HG03108 (cell line): ENCODE data around the gene PDGFD.
A peak's percentile ranks its signal among the peaks of the same experiment; 100 is the strongest.

Experiments
- ATAC-seq: cut with Tn5 transposase; IDR thresholded peaks from one replicate; pipeline ENCODE4 v1.9.1; 2021; ENCODE audit warnings: moderate library complexity; ENCODE audit not compliant: unreplicated experiment

The PDGFD gene

DNA sequence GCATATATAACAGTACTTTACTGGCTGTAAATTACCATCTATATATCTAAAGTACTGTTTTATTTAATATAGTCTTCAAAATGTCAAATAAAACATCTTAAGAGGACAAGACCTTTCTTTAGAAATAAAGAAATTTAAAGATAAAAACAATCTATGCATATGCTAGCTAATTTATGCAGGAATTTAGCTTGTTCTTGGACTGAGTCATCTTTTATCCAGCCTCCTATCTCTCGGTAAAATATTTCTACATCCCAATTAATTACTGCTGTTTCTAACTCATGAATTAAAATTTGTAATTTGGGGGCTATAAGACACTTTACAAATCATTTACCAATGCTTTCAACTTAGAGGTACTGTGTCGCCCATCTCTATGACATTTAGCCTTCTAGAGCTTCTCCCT lies 200.3 kb downstream of the PDGFD start:
- no peak for ATAC-seq

DNA sequence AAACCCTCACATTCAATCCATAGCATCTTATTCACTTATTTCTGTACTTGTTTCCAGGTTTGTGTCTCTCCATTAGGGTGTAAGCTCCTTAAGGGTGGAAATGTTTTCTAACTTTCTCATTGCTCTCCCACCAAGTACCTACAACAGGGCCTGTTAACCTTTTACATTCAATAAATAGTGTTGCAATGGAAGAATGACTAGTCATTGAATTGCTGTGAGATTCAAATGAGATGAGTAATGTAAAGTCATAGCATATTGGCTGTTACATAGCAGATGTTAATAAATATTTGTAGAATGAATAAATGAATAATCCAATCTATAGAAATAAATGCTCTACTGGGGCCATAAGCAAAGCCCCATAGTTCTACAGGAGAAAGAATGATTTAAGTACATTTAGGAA lies 202.9 kb downstream of the PDGFD start:
- no peak for ATAC-seq

DNA sequence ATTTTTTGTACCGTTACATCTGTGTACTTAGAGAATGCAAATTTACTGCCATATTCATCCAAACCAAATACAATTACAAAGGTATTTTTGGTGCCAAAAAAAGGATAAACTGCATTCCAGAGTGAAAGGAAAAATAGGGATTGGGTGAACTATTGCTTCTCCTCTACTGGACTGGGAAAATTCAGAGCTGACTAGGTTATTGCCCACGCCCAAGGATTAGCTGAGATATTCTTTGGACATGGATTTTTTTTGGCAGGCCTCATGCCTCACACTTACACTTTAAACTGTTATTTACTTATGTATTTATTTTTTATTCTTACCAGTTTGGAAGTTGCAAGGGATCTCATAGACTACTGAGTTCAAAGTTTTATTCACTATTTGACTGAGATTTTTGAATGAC lies 203.8 kb downstream of the PDGFD start:
- no peak for ATAC-seq

DNA sequence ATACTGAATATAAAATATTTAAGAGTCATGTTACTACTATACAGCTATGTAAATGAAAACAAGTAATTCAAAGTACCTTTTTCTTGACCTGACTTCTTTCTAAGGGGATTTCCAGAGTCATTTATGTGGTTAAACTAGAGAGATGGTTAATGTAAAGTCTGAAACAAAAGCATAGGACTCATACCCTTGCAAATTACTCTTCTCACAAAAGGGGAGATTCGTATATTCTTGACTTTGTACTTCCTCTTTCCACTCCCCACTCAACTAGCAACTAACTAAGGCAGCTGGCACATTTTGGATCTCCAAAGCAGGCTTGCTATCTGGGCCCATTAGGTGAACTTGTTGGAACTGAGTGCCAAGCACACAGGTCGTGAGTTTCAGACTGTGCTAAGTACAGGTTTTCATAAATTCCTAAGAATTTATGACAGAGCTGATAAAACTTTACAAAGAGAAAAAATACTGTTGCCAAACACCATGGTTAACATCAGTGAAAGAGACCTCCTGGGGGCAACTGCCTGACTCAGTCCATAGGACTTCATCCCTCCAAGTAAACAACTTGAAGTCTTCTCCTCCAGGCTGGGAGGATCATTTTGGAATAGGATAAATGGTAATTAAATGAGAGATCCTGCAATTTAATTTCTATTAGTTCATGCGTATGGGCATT lies 204.5 kb downstream of the PDGFD start:
- peak; percentile 94 for ATAC-seq

DNA sequence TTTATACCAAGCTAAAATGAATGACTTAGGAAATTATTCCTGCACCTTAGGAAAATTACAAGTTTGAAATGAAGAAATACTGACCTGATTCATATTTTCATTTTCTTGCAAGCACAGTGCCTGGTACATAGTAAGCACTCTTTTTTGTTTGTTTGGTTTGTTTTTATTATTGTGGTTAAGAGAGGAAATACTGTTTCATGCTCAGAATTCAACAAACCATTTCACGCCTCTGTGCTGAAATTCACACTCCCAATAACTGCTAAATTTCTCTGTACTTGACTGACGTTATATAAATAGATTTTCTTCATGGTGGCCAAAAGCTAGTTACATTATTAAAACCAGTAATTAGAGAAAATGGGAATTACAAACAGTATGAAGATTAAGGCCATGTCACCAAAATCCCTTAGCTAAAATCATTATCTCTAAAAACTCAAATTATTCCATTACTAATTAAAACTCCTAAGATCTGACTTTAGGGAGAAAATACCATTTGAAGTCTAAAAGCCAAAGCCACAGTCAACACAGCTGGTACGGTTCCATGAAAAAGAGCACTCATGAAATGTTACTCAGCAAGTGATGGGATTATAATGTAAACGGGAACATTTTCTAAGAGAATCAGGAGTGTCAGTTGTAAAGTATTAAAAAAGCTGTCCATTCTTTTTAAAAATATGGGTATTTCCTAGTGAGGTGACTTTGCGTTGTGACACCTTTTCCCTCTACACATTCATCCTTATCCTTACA lies 205.3 kb downstream of the PDGFD start:
- peak; percentile 36 for ATAC-seq

DNA sequence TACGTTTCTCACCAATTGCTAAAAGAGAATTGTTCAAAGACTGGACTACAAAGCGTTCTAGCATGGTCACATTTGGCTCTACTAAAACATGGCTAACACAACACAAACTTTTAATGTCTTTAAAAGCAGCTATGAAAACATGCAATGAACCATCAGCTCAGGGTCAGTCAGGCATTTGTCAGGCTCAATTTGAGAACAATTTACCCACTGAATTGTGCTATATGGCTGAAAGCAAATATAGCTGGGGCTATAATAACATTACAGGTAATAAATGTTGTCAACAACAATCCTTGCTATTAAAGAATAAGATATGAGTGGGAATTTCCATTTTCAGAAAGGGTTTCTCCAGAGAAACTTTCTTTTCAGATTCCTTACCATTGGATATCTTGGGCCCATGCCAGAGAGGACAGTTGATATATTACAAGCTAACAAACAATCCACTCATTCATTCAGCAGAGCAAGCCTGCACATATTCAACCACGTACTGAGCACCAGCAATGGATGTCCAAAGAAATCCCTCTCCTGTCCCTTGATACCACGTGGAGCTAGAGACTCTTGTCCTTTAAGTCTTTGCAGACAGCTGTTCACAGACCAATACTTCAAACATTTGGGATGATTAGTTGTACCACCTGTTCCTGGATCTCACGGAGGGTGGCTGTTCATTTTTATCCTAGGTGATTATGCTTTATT lies 210.0 kb downstream of the PDGFD start:
- no peak for ATAC-seq

DNA sequence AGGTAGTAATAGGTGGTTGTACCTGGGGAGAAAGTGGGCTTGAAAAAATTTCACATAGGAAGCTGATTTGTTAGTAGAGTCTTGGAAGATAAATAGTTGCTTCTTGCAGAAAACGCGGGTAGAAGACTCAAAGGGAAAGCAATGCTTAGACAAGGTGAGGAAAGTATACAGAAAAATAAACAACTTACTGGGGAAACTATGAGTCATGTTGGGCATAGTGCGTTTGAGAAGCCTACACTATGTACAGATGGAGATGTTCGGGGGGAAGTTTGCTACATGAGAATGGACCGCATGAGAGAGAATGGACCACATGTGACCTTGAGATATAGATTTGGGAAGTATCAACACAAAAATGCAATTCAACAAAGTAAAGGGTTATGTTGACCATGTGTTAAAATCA lies 214.2 kb downstream of the PDGFD start:
- no peak for ATAC-seq

DNA sequence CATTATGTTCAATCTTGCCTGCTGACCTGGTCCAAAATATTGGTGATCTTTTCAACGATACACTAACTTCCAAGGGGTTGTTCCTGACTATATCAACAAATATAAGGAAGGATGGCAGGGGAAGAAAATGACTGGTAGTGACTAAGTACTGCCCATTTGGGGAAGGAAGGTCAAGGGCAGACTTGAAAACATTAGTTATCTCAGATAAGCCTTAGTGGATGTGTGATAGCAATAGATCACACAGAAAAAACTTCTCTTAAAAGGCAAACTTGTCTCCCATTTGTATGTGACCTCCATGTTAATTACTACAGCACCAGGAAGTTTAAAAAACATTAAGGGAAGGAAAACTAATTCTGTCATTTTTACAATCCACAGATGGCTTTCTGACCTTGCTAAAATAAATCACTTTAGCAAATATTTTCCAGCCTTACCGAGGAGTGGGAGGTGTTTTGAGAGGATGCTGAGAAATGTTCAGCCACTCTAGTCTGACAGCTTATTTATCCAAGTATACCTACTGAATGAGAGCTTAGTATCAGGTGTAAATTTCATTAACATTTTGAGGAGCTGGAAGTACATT lies 215.7 kb downstream of the PDGFD start:
- no peak for ATAC-seq

DNA sequence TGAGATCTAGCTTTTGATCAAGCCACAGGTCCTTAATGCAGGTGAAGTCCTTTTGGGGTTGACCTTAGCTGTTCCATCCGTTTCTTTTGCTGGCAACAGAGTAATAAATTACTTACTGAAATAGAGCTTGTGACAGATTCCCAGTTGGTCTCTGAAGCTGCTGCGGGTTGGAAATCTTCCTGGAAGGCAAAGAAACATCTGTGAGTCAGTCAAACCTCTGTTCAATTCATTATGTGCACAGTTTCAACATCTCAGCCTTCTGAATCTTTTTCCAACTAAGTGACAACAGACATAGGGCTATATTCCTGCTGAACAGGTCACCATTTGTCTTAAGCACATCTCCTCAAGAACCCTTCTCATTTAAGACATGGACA lies 216.4 kb downstream of the PDGFD start:
- no peak for ATAC-seq

DNA sequence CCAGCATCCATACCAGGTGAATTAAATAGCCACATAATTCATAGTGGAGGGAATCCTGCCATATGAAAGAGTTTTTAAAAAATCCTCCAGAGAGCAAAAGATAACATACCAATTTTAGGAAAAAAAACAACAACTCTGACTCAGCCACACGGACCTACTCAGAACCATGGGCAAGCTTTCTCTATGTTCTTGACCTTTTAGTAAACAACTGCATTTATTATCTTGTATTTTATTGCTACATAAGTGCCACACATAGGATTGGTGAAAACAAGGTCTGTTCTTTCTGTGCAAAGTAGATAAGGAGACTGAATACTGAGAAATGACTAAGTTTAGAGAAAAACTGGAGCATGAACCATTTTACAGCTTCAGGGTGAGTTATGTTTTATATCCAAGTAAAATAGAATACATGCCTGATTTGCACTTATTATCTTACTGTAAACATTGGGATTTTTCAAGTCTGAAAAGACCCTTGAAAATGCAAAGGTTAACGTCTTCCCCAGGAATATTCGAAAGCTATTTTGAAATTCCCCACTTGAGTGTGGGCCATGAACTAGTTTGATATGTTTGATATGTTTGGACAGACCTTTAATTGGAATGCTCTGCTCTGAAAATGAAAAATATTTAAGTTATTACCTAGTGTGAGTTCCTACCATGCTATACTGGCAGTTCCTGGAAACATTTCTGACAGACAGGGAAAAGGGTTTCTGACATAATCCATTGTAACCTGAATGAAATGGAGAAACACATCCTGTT lies 217.0 kb downstream of the PDGFD start:
- ATAC-seq = no peak

DNA sequence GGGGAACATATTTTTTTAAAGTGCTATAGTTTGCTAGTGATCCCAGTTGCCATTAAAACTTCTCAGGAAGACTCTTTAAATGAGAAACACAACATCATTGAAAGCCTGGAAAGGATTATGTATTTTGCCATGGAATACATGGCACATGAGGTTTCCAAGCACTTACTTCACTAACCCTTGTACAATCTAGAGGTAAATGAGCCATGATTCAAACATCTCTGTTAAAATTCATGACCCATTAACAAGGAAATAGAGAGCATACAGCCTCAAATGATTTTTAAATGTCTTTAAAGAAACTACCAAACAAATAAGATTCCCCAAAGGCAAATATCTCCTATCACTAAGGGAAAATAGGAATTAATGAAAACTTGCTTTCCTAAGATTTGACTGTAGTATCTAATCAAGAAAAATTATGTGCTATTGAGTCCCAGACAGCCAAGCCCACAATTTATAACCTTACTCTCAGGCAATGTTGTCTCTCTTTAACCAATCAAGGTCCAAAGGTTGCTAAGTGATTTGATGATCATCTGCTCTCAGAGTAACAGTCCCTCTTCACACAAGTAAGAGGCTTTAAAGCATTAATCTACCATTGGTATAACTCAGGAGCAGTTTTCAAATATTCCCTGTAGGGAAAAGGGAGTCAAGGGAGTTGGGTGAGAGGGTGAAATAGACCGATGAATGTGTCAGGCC lies 219.6 kb downstream of the PDGFD start:
- no peak for ATAC-seq

DNA sequence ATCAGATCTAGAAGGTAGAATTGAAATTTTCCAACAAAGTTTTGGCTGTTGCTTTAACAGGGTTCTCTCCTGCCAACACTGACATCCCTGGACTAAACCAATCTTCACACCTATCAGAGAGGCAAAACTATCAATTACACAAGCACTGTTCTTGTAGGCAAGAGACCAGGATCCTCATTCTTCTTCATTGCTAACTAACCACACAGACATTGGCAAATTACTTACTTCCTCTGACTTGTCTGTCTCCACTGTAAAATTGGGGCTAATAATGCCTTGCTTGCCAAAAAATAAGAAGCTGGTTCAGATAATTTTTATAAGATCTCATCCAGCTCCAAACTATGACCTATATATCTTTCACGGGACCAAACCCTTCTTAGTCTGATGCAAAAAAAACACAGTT lies 221.3 kb downstream of the PDGFD start:
- ATAC-seq = no peak

DNA sequence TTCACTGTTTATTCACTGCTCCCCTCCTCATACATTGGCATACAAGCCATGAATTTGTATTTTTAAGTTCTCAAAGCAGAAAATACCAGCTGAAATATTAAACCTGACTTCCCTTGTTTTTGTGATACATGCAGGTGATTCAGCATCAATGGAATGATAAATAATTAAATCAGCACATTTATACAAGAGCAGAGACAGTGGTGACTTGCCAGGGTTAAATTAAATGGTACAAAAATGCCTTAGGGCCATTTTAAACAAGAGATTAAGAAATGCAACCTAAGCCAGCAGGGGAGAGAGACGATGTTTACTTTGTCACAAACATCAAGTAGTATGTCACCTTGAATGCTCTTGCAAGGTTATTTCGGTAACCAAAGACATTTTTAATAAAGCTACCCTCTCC lies 223.4 kb downstream of the PDGFD start:
- ATAC-seq = no peak

DNA sequence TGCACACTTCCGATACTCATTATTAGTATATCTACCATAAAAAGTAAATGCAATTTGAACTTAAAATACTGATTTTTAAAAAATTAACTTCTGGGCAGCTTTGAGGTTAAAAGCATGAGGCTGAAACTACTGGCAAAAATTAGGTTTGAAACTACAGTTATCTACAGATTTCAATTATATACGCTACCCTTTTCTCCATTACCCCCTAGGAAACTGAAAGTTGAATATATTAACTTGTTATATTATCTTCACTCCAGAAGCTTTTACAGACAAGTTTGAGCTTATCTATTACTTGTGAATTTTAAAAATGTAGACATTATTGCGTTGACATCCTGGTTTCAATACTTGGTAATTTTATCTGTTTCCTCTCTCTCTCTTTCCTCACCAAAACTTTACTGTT lies 224.3 kb downstream of the PDGFD start:
- ATAC-seq = no peak

DNA sequence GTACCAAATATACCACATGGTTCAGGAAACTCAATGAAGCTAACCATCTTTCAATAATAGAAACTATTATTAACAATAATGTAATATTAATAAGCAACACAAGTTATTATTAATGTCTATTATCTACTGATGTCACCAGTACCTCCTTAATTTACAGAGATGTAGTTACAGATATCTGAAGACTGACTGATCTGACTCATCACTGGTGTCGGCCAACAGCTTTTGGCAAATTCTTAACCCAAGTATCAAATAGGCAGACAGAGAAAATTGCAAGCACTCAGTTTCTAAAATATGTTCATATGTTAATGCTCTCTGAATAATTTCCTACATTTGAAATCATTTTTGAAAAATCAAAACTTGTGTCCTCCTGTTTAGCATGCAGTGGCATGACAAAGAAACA lies 227.9 kb downstream of the PDGFD start:
- no peak for ATAC-seq

DNA sequence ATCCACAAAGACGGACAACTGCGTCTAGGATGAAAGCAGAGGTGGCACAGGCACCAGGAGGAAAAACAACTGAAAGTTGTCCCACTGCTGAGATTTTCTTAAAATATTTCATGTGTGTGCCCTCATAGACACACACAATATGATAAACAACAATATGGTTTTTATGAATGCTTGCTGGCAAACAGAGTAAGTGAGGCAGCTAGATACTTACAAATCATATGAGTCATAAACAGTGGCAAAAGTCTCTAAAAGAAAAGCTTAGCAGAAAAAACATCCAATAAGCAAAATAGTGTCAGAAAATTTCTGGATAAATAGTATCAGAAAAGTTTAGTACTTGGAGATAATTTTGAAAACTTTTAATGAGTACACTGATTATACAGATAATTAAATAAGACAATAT lies 228.7 kb downstream of the PDGFD start:
- no peak for ATAC-seq

DNA sequence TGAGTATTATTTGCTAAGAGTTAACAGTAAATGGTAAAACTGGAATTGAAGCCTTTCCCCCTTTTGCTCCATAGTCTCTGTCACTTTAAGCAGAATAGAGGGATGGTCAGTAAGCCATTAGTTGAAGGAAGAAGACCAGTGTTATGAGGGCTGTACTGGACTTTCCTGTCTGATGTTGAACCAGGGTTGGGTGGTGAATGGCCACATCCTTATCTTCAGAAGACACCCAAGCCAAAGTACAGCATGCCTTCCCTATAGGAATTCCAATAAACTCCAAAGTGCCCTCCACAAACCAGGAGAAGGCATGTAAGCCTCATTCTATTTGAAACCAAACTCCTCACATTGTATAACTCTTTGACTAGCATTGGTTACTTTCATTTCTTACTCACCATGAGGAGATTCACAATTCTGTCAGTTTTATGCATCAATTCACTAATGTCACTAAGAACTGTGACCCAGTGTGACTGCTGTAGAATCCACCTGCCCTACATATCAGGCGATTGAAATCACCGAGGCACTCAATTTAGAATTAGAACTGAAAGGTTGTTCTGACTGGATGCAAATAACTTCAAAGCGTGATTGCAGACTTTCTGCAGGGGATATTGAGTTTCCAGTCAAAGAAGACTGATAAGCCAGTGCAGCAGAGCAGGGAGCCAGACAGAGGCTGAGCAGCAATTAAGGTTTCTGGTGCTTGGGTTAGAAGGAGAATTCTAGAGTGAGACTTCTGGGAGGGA lies 234.6 kb downstream of the PDGFD start:
- peak; percentile 91 for ATAC-seq

DNA sequence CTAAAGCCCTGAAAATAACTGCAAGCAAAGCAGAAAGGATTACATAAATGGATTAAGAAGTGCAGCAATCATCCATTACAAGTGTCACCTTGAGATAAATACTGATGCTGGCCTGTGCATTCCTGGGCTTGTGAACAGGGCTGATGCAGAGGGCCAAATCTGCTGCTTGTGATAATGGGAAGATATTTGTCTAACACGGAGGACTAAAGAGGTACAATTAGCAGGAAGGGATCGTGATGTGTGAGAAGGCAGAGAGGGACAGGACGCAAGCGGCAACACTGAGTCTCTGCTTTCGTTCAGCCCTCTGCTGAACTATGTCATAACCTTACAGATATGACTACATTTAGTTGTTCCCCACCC lies 235.2 kb downstream of the PDGFD start:
- peak; percentile 4 for ATAC-seq

DNA sequence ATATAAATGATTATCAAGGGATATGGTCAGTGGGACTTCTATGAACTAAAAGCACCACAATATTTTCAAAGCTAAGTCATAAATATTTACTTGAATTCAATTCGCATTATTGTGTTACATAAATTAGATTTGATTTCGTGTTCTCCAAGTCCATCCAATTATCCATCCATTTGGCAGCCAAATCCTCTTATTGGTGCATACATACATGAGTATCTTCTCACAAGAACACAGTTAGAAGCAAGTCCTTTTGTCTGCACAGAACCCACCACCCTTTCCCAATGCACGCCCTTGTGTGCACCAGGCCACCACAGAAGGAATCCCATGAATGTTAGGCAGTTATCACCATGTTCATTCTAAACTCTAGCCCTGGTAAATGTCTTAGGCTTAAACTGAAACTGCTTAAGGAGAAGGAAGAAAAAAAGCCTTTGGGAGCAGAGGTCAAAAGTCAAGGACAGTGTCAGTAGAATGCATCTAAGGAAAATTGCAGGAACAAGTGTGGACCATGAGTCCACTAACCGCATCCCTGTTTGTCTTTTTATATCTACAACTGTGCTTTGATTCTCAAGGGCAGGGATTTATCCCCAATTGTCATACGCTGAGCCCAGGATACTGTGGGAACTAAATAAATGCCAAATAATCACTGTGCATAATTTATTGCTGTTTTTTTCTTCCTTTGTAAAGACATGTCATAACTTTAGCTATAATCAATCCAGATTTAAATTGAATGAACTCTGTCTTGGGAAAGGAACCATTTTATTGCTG lies 235.7 kb downstream of the PDGFD start:
- no peak for ATAC-seq
